Neural cell (in vitro differentiated cells): Measurements from ENCODE around the gene NOM1. TPM values are rescaled to one million over a fixed set of nuclear protein-coding genes. Genes with fewer than 3 reads are reported as not detected.
A peak's percentile ranks its signal among the peaks of the same experiment; 100 is the strongest.
"Not testable (repeated sequence)": the region's sequence is repeated elsewhere in the genome, so short reads cannot be mapped to it uniquely, and the experiment has no call there.

Experiments
- H2AFZ ChIP-seq: fragments of 200-600, 300-800 bp; sonication (generic), shearing (Covaris generic); 2 replicates; pipeline ENCODE4 v1.6.0; 2014; ENCODE audit warnings: low read depth, mild to moderate bottlenecking, antibody characterized with exemption, low read length, moderate library complexity
- H3F3A ChIP-seq: fragments of 200-600 bp; shearing (Covaris generic); 2 replicates; pipeline ENCODE4 v1.6.1; 2016; ENCODE audit warnings: mild to moderate bottlenecking, moderate library complexity, mixed read lengths, antibody characterized with exemption, low read length; ENCODE audit not compliant: insufficient read depth, poor library complexity, severe bottlenecking
- H3K27ac ChIP-seq: fragments of 200-600, 300-800 bp; sonication (generic), shearing (Covaris generic); 2 replicates; pipeline ENCODE4 v1.5.1; 2014; ENCODE audit warnings: mild to moderate bottlenecking, low read length, moderate library complexity
- H3K27me3 ChIP-seq: fragments of 300-800, 200-600 bp; sonication (generic), shearing (Covaris generic); 2 replicates; pipeline ENCODE4 v1.6.0; 2014; ENCODE audit warnings: mild to moderate bottlenecking, low read depth, low read length, moderate library complexity; ENCODE audit not compliant: insufficient read depth
- H3K36me3 ChIP-seq: fragments of 300-800, 200-600 bp; sonication (generic), shearing (Covaris generic); 2 replicates; pipeline ENCODE4 v1.5.1; 2014; ENCODE audit warnings: mild to moderate bottlenecking, antibody characterized with exemption, low read length, moderate library complexity; ENCODE audit not compliant: insufficient read depth
- H3K4me2 ChIP-seq: fragments of 300-800, 200-600 bp; sonication (generic), shearing (Covaris generic); 2 replicates; pipeline ENCODE4 v1.6.0; 2014; ENCODE audit warnings: mild to moderate bottlenecking, low read length
- H3K4me3 ChIP-seq: fragments of 300-800, 200-600 bp; sonication (generic), shearing (Covaris generic); 2 replicates; pipeline ENCODE4 v1.5.1; 2014; ENCODE audit warnings: mild to moderate bottlenecking, low read length, moderate library complexity
- H3K79me2 ChIP-seq: fragments of 200-600 bp; shearing (Covaris generic); replicated peaks from 2 replicates; pipeline ENCODE4 v1.6.0; 2014; ENCODE audit warnings: mild to moderate bottlenecking, low read length, moderate library complexity; ENCODE audit not compliant: insufficient read depth
- H3K9ac ChIP-seq: fragments of 300-800, 200-600 bp; sonication (generic), shearing (Covaris generic); 2 replicates; pipeline ENCODE4 v1.6.1; 2016; ENCODE audit warnings: mild to moderate bottlenecking, low read length, mixed read lengths
- H3K9me2 ChIP-seq: fragments of 200-600 bp; shearing (Covaris generic); 2 replicates; pipeline ENCODE4 v1.6.1; 2016; ENCODE audit warnings: mild to moderate bottlenecking, low read length, mixed read lengths; ENCODE audit not compliant: insufficient read depth
- H3K9me3 ChIP-seq: fragments of 200-600, 300-800 bp; sonication (generic), shearing (Covaris generic); 2 replicates; pipeline ENCODE4 v1.6.1; 2016; ENCODE audit warnings: mild to moderate bottlenecking, mixed run types, low read length, moderate library complexity, mixed read lengths
- H4K20me1 ChIP-seq: fragments of 200-600 bp; shearing (Covaris generic); 2 replicates; pipeline ENCODE4 v1.6.1; 2016; ENCODE audit warnings: mild to moderate bottlenecking, mixed run types; ENCODE audit not compliant: insufficient read depth
- CTCF ChIP-seq: fragments of 450-650 bp; IDR thresholded peaks from 2 replicates; pipeline ENCODE4 v1.5.1; 2014; ENCODE audit warnings: antibody characterized with exemption, mild to moderate bottlenecking, moderate library complexity; ENCODE audit not compliant: poor library complexity, severe bottlenecking
- EP300 ChIP-seq: fragments of 450-650 bp; conservative IDR thresholded peaks from 2 replicates; pipeline ENCODE4 v1.6.1; 2014; ENCODE audit warnings: antibody characterized with exemption, mild to moderate bottlenecking, moderate library complexity; ENCODE audit not compliant: poor library complexity, severe bottlenecking
- EZH2 ChIP-seq: fragments of 200-600, 300-800 bp; shearing (Covaris generic), sonication (generic); IDR thresholded peaks from 2 replicates; pipeline ENCODE4 v1.6.1; 2014; ENCODE audit warnings: antibody characterized with exemption, low read length, borderline replicate concordance, mild to moderate bottlenecking; ENCODE audit not compliant: insufficient read depth, poor library complexity, severe bottlenecking
- MXI1 ChIP-seq: fragments of 450-650 bp; conservative IDR thresholded peaks from 2 replicates; pipeline ENCODE4 v1.6.1; 2014; ENCODE audit warnings: antibody characterized with exemption, mild to moderate bottlenecking; ENCODE audit not compliant: poor library complexity, severe bottlenecking
- POLR2AphosphoS5 ChIP-seq: IDR thresholded peaks from 2 replicates; pipeline ENCODE4 v1.6.1; 2012
- RAD21 ChIP-seq: fragments of 450-650 bp; conservative IDR thresholded peaks from 2 replicates; pipeline ENCODE4 v1.6.1; 2014; ENCODE audit warnings: antibody characterized with exemption, mild to moderate bottlenecking, moderate library complexity
- REST ChIP-seq: IDR thresholded peaks from 2 replicates; pipeline ENCODE4 v1.6.1; 2012; ENCODE audit warnings: borderline replicate concordance
- SMC3 ChIP-seq: fragments of 450-650 bp; conservative IDR thresholded peaks from 2 replicates; pipeline ENCODE4 v1.6.1; 2014; ENCODE audit warnings: antibody characterized with exemption, mild to moderate bottlenecking, moderate library complexity; ENCODE audit not compliant: poor library complexity
- TAF1 ChIP-seq: IDR thresholded peaks from 2 replicates; pipeline ENCODE4 v1.6.1; 2012; ENCODE audit warnings: low read depth
- polyA plus RNA-seq: library from polyadenylated mRNA; depleted of rRNA; stranded (reverse); fragments of >200 nt; gene quantifications from 2 replicates; pipeline ENCODE4 v1.2.3, GENCODE V29; 2014

NOM1 gene
- polyA plus RNA-seq, 1 donor from 2014 or later, result 22.5 TPM

- Histone ChIP-seq H3K9me2 (no peaks in the 10 kb centered on the region), H3K9ac (peak overlapping the region; percentile 65), H3K27me3 (no peaks in the 10 kb centered on the region), H3K27ac (peak overlapping the region; percentile 31), H3K9me3 (no peaks in the 10 kb centered on the region), H3K36me3 (no peaks in the 10 kb centered on the region), H2AFZ (peak overlapping the region; percentile 65), H3K4me3 (peak overlapping the region; percentile 99), H3K79me2 (peaks cover 19% of the 10 kb centered on the region), H3K4me2 (peak overlapping the region; percentile 71), H4K20me1 (no peaks in the 10 kb centered on the region), H3F3A (no peaks in the 10 kb centered on the region)
- TF ChIP-seq EZH2 (no peak), REST (no peak), POLR2AphosphoS5 (no peak), TAF1 (no peak)
Measured at GRCh38 chr7:156950381-156950858, 908 bp downstream of the NOM1 start.

GRCh38 chr7:156953215-156953614, 3.7 kb downstream of the NOM1 start:
- H3K9ac ChIP-seq, H4K20me1 ChIP-seq, H3K4me3 ChIP-seq, H3F3A ChIP-seq, H2AFZ ChIP-seq, H3K9me3 ChIP-seq, H3K36me3 ChIP-seq, H3K27ac ChIP-seq, H3K9me2 ChIP-seq, H3K27me3 ChIP-seq, H3K4me2 ChIP-seq: not testable (repeated sequence)
- peaks cover 19% of the 10 kb centered on the region for H3K79me2 ChIP-seq

- TF ChIP-seq EP300 (no peak), SMC3 (no peak), CTCF (no peak), REST (no peak), POLR2AphosphoS5 (no peak), MXI1 (no peak), TAF1 (no peak), RAD21 (no peak), EZH2 (no peak)
- no peaks in the 10 kb centered on the region for H3K9me2 ChIP-seq
- no peaks in the 10 kb centered on the region for H3K9me3 ChIP-seq
- H3K4me2 ChIP-seq, result no peak overlapping the region
- no peak overlapping the region for H3K27ac ChIP-seq
- no peaks in the 10 kb centered on the region for H3K27me3 ChIP-seq
- no peaks in the 10 kb centered on the region for H3K36me3 ChIP-seq
- H3K9ac ChIP-seq, result no peak overlapping the region
- no peak overlapping the region for H3K4me3 ChIP-seq
- no peaks in the 10 kb centered on the region for H3F3A ChIP-seq
- no peak overlapping the region for H2AFZ ChIP-seq
- no peaks in the 10 kb centered on the region for H4K20me1 ChIP-seq
- H3K79me2 ChIP-seq, result peaks cover 19% of the 10 kb centered on the region
Measured at GRCh38 chr7:156954941-156955340, 5.4 kb downstream of the NOM1 start.
